ENCODE results near the gene ELOVL3. TPM values are rescaled to one million over a fixed set of nuclear protein-coding genes. Genes with fewer than 3 reads are reported as not detected.
A peak's percentile ranks its signal among the peaks of the same experiment; 100 is the strongest.

Gene ELOVL3
- total and polyA plus RNA-seq, 2 of the 13 experiments (the other 11 are each of a cell fraction or from before 2014, with no cell fraction given) = 0.58 to 0.69 TPM

DNA sequence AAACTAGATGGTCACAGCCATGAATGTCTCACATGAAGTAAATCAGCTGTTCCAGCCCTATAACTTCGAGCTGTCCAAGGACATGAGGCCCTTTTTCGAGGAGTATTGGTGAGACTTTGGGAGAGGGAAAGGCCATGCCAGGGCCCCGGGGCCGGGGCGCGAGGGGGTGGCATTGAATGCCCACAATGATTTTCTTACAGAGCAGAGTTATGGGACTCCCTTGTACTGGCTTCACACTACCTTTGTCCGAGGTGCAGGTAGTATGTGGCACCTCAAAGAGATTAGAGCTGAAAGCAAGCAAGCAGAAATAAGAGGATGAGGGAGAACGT, 407 bp downstream of the ELOVL3 start (continued):
- TF ChIP-seq ARHGAP35 (CRISPR knock-in tag; IDR thresholded peaks at IDR 0.05; ENCODE audit: borderline replicate concordance) (0 out of 2 replicates have a peak, but pooled peaks have one; percentile 4), PAX8 (CRISPR knock-in tag; IDR thresholded peaks at IDR 0.05; ENCODE audit: borderline replicate concordance) (no peak), SMAD9 (CRISPR knock-in tag; IDR thresholded peaks at IDR 0.05) (no peak), HNF4G (IDR thresholded peaks at IDR 0.05; ENCODE audit: borderline replicate concordance, low read depth, low read length) (no peak), HNF4G (CRISPR knock-in tag; IDR thresholded peaks at IDR 0.05; ENCODE audit: borderline replicate concordance, low read depth) (no peak), ZBTB7B (CRISPR knock-in tag; IDR thresholded peaks at IDR 0.05) (no peak), KDM2A (CRISPR knock-in tag; IDR thresholded peaks at IDR 0.05; ENCODE audit: borderline replicate concordance, low read depth) (no peak), NFIB (CRISPR knock-in tag; IDR thresholded peaks at IDR 0.05; ENCODE audit: borderline replicate concordance) (no peak), NCOR1 (IDR thresholded peaks at IDR 0.05; ENCODE audit: borderline replicate concordance, low read length) (no peak), ZSCAN12 (CRISPR knock-in tag; IDR thresholded peaks at IDR 0.05) (no peak)
- TF ChIP-seq, protein P1, sequence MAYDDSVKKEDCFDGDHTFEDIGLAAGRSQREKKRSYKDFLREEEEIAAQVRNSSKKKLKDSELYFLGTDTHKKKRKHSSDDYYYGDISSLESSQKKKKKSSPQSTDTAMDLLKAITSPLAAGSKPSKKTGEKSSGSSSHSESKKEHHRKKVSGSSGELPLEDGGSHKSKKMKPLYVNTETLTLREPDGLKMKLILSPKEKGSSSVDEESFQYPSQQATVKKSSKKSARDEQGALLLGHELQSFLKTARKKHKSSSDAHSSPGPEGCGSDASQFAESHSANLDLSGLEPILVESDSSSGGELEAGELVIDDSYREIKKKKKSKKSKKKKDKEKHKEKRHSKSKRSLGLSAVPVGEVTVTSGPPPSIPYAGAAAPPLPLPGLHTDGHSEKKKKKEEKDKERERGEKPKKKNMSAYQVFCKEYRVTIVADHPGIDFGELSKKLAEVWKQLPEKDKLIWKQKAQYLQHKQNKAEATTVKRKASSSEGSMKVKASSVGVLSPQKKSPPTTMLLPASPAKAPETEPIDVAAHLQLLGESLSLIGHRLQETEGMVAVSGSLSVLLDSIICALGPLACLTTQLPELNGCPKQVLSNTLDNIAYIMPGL (CRISPR knock-in tag; IDR thresholded peaks at IDR 0.05; ENCODE audit: borderline replicate concordance in 1 of 2, low read depth in 1 of 2) = peak in 1 of 2 experiments; percentile 13; a peak in 1 of 4 replicates
- TF ChIP-seq, protein P2, sequence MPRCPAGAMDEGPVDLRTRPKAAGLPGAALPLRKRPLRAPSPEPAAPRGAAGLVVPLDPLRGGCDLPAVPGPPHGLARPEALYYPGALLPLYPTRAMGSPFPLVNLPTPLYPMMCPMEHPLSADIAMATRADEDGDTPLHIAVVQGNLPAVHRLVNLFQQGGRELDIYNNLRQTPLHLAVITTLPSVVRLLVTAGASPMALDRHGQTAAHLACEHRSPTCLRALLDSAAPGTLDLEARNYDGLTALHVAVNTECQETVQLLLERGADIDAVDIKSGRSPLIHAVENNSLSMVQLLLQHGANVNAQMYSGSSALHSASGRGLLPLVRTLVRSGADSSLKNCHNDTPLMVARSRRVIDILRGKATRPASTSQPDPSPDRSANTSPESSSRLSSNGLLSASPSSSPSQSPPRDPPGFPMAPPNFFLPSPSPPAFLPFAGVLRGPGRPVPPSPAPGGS (CRISPR knock-in tag; IDR thresholded peaks at IDR 0.05) = peak; percentile 8; the same call in 1 of the 2 replicates
- TF ChIP-seq, protein P3, sequence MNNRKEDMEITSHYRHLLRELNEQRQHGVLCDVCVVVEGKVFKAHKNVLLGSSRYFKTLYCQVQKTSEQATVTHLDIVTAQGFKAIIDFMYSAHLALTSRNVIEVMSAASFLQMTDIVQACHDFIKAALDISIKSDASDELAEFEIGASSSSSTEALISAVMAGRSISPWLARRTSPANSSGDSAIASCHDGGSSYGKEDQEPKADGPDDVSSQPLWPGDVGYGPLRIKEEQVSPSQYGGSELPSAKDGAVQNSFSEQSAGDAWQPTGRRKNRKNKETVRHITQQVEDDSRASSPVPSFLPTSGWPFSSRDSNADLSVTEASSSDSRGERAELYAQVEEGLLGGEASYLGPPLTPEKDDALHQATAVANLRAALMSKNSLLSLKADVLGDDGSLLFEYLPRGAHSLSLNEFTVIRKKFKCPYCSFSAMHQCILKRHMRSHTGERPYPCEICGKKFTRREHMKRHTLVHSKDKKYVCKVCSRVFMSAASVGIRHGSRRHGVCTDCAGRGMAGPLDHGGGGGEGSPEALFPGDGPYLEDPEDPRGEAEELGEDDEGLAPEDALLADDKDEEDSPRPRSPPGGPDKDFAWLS (CRISPR knock-in tag; IDR thresholded peaks at IDR 0.05; ENCODE audit: borderline replicate concordance) = no peak
- TF ChIP-seq, protein P4, sequence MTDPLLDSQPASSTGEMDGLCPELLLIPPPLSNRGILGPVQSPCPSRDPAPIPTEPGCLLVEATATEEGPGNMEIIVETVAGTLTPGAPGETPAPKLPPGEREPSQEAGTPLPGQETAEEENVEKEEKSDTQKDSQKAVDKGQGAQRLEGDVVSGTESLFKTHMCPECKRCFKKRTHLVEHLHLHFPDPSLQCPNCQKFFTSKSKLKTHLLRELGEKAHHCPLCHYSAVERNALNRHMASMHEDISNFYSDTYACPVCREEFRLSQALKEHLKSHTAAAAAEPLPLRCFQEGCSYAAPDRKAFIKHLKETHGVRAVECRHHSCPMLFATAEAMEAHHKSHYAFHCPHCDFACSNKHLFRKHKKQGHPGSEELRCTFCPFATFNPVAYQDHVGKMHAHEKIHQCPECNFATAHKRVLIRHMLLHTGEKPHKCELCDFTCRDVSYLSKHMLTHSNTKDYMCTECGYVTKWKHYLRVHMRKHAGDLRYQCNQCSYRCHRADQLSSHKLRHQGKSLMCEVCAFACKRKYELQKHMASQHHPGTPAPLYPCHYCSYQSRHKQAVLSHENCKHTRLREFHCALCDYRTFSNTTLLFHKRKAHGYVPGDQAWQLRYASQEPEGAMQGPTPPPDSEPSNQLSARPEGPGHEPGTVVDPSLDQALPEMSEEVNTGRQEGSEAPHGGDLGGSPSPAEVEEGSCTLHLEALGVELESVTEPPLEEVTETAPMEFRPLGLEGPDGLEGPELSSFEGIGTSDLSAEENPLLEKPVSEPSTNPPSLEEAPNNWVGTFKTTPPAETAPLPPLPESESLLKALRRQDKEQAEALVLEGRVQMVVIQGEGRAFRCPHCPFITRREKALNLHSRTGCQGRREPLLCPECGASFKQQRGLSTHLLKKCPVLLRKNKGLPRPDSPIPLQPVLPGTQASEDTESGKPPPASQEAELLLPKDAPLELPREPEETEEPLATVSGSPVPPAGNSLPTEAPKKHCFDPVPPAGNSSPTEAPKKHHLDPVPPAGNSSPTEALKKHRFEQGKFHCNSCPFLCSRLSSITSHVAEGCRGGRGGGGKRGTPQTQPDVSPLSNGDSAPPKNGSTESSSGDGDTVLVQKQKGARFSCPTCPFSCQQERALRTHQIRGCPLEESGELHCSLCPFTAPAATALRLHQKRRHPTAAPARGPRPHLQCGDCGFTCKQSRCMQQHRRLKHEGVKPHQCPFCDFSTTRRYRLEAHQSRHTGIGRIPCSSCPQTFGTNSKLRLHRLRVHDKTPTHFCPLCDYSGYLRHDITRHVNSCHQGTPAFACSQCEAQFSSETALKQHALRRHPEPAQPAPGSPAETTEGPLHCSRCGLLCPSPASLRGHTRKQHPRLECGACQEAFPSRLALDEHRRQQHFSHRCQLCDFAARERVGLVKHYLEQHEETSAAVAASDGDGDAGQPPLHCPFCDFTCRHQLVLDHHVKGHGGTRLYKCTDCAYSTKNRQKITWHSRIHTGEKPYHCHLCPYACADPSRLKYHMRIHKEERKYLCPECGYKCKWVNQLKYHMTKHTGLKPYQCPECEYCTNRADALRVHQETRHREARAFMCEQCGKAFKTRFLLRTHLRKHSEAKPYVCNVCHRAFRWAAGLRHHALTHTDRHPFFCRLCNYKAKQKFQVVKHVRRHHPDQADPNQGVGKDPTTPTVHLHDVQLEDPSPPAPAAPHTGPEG (CRISPR knock-in tag; IDR thresholded peaks at IDR 0.05) = peak; percentile 9; the same call in 1 of the 2 replicates
- TF ChIP-seq, protein P5, sequence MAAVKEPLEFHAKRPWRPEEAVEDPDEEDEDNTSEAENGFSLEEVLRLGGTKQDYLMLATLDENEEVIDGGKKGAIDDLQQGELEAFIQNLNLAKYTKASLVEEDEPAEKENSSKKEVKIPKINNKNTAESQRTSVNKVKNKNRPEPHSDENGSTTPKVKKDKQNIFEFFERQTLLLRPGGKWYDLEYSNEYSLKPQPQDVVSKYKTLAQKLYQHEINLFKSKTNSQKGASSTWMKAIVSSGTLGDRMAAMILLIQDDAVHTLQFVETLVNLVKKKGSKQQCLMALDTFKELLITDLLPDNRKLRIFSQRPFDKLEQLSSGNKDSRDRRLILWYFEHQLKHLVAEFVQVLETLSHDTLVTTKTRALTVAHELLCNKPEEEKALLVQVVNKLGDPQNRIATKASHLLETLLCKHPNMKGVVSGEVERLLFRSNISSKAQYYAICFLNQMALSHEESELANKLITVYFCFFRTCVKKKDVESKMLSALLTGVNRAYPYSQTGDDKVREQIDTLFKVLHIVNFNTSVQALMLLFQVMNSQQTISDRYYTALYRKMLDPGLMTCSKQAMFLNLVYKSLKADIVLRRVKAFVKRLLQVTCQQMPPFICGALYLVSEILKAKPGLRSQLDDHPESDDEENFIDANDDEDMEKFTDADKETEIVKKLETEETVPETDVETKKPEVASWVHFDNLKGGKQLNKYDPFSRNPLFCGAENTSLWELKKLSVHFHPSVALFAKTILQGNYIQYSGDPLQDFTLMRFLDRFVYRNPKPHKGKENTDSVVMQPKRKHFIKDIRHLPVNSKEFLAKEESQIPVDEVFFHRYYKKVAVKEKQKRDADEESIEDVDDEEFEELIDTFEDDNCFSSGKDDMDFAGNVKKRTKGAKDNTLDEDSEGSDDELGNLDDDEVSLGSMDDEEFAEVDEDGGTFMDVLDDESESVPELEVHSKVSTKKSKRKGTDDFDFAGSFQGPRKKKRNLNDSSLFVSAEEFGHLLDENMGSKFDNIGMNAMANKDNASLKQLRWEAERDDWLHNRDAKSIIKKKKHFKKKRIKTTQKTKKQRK (IDR thresholded peaks at IDR 0.05; ENCODE audit: low read length) = no peak

All from HepG2 (cell line).